HG02840 (cell line): ENCODE measurements around the gene BACH1.
"Not testable (repeated sequence)": the region's sequence is repeated elsewhere in the genome, so short reads cannot be mapped to it uniquely, and the experiment has no call there.

Source experiments
- ATAC-seq: cut with Tn5 transposase; IDR thresholded peaks from one replicate; pipeline ENCODE4 v1.9.1; 2021; ENCODE audit warnings: mild to moderate bottlenecking, moderate library complexity, moderate number of reproducible peaks; ENCODE audit not compliant: unreplicated experiment, low FRiP score

Gene BACH1

GRCh38 chr21:29298348-29299045 is at the start of gene BACH1:
Gene BACH1, plus strand, starts transcription at chr21:29298922. Its CDS starts 22,359 bp downstream, at chr21:29321281.
- peak; percentile 33 for ATAC-seq

GRCh38 chr21:29249289-29249688 is 49.4 kb upstream of the BACH1 start:
- ATAC-seq, result not testable (repeated sequence)

GRCh38 chr21:29250636-29251035 is 48.1 kb upstream of the BACH1 start:
- ATAC-seq, result no peak

GRCh38 chr21:29253861-29254260 is 44.9 kb upstream of the BACH1 start:
- not testable (repeated sequence) for ATAC-seq

GRCh38 chr21:29254550-29254949 is 44.2 kb upstream of the BACH1 start:
- no peak for ATAC-seq

- ATAC-seq, result no peak
Measured at GRCh38 chr21:29256126-29256910, 42.4 kb upstream of the BACH1 start.

- ATAC-seq, result no peak
Measured at GRCh38 chr21:29257701-29258100, 41.0 kb upstream of the BACH1 start.

GRCh38 chr21:29258626-29259338 is 39.9 kb upstream of the BACH1 start:
- no peak for ATAC-seq

GRCh38 chr21:29260461-29260860 is 38.3 kb upstream of the BACH1 start:
- ATAC-seq, result no peak

GRCh38 chr21:29261555-29262540 is 36.9 kb upstream of the BACH1 start:
- no peak for ATAC-seq

- ATAC-seq, result no peak
Measured at GRCh38 chr21:29264721-29265120, 34.0 kb upstream of the BACH1 start.

- no peak for ATAC-seq
Measured at GRCh38 chr21:29265690-29266479, 32.8 kb upstream of the BACH1 start.

GRCh38 chr21:29267666-29268065 is 31.1 kb upstream of the BACH1 start:
- no peak for ATAC-seq

GRCh38 chr21:29271927-29272333 is 26.8 kb upstream of the BACH1 start:
- ATAC-seq, result no peak

- ATAC-seq, result no peak
Measured at GRCh38 chr21:29277442-29277841, 21.3 kb upstream of the BACH1 start.

- no peak for ATAC-seq
Measured at GRCh38 chr21:29279558-29279957, 19.2 kb upstream of the BACH1 start.

- not testable (repeated sequence) for ATAC-seq
Measured at GRCh38 chr21:29281801-29282200, 16.9 kb upstream of the BACH1 start.

GRCh38 chr21:29287383-29287782 is 11.3 kb upstream of the BACH1 start:
- no peak for ATAC-seq

GRCh38 chr21:29288239-29288638 is 10.5 kb upstream of the BACH1 start:
- ATAC-seq, result no peak
